Cardiac fibroblast (primary cell): ENCODE results near the gene NTN3.
"Not testable (repeated sequence)": the region's sequence is repeated elsewhere in the genome, so short reads cannot be mapped to it uniquely, and the experiment has no call there.

Experiments used
- DNase-seq, 2 donors: peaks; one replicate each; pipeline versions ENCODE4 v3.0.0 to v3.0.0-alpha.2; 2010; ENCODE audit warnings: low read depth in 2 of 2
- H3K4me3 ChIP-seq, 2 donors: replicated peaks in 1 of 2; 1 replicate in 1 of 2; 2 replicates in 1 of 2; pipeline ENCODE4 v1.5.1; 2011; ENCODE audit warnings: low read depth in 2 of 2, low read length in 2 of 2, mild to moderate bottlenecking in 2 of 2, moderate library complexity in 1 of 2
- CTCF ChIP-seq: IDR thresholded peaks from one replicate; pipeline ENCODE4 v1.5.1; 2011; ENCODE audit warnings: low read depth, mild to moderate bottlenecking, low read length, inconsistent platforms

Gene NTN3

GRCh38 chr16:2475413-2476344 is 4.6 kb downstream of the NTN3 start:
- no peak for TF ChIP-seq CTCF
- H3K4me3 ChIP-seq = peak overlapping the region; percentile 58 to 73
- DNase-seq = no peak

GRCh38 chr16:2476345-2476720 is 5.2 kb downstream of the NTN3 start:
- H3K4me3 ChIP-seq = no peak overlapping the region
- DNase-seq = no peak
- TF ChIP-seq CTCF = no peak

DNA sequence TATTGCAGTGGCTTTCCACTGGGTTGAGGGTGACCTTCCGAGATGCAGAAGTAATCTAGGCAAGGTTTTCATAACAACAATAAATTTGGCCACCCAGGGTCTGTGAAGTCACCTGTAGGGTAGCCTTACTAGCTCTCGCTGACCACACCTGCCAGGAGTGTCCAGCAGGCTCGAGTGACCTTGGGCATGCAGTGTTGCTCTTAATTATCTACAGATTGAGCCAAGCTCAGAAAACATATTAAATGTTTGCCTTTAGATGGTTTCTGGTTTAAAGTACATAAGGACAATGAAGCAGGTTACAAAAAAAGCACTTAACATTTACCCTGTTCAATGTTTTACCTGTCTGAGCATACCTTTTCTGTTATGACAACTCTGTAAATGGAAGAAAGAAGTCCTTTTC is 5.6 kb downstream of the NTN3 start:
- DNase-seq = no peak
- no peak for TF ChIP-seq CTCF
- no peak overlapping the region for H3K4me3 ChIP-seq

GRCh38 chr16:2477327-2477726 is 6.2 kb downstream of the NTN3 start:
- H3K4me3 ChIP-seq = no peak overlapping the region
- no peak for DNase-seq
- no peak for TF ChIP-seq CTCF

DNA sequence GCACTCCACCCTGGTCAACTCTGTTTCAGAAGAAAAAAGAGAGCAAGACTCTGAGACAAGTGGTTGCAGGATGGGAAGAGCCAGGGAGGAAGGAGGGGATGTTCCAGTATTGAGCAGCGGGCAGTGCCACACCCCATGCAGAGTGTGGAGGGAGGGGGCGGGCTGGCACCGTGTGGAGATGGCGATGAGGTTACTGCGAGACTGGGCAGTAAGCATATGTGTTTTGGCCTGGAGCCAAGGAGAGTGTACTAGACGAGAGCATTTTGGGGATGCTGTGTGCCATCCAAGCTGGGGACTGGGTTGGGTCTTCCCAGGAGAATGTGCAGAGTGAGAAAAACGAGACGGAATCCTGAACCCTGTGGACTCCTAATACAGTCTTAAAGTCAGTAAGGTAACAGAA is 7.2 kb downstream of the NTN3 start:
- TF ChIP-seq CTCF = no peak
- no peak for DNase-seq
- H3K4me3 ChIP-seq = no peak overlapping the region

- not testable (repeated sequence) for DNase-seq, H3K4me3 ChIP-seq
Observed at GRCh38 chr16:2479996-2480395, 8.9 kb downstream of the NTN3 start.

DNA sequence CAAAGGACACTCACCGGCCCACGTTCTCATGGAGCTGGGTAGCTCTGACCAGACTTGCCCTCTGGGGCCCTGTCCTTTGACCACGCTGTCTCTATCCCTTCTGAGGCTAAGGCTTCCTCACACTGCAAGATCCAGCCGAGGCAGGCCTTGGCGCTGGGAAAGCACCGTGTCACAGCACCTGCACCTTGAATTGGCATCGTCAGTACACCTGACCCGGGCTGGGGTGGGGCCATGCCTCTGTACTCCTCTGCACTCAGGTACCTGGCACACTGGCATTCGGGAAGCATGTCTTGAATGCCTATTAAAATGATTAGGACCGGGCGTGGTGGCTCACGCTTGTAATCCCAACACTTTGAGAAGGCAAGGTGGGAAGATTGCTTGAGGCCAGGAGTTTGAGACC is 9.9 kb downstream of the NTN3 start:
- DNase-seq = no peak
- H3K4me3 ChIP-seq = no peak overlapping the region
- TF ChIP-seq CTCF = no peak
